ENCODE results near the gene CCNT2.
"Not testable (repeated sequence)": the region's sequence is repeated elsewhere in the genome, so short reads cannot be mapped to it uniquely, and the experiment has no call there.

Gene CCNT2

DNA sequence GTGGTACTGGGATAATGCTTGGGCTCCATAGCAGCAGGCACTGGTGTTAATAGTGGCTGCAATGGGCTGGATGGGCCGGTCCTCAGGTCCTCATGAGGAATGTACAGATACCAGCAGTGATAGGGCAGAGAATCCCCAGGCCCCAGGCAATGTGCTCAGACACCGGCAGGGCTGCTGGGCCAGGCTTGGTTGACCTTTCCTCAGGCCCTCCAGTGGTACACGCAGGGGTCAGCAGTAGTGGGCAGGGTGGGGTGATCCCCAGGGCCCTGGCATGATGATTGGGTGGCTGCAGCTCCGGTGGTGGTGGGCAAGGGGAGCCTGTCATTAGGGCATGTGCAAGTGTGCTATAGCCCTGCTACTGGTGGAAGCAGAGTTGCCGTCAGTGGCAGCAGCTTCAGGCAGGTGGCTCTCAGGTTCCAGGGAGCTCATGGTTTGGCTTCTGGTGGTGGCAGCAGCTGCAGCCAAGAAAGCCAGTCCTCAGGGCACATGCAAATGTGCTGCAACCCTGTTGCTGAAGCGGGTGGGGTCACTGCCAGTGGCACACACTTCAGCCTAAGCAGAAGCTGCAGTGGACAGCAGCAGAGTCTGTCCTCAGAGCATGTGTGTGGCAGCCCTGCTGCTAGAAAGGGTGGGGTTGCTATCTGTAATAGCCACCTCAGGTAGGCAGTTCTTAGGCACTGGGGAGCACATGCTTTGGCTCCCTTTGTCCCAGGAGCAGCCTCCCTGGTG, 56.8 kb downstream of the CCNT2 start:
- no peak overlapping the region for H3K4me3 ChIP-seq (ENCODE audit: low read depth, low read length)
- DNase-seq (ENCODE audit: low read depth): no peak
- TF ChIP-seq, protein P1, sequence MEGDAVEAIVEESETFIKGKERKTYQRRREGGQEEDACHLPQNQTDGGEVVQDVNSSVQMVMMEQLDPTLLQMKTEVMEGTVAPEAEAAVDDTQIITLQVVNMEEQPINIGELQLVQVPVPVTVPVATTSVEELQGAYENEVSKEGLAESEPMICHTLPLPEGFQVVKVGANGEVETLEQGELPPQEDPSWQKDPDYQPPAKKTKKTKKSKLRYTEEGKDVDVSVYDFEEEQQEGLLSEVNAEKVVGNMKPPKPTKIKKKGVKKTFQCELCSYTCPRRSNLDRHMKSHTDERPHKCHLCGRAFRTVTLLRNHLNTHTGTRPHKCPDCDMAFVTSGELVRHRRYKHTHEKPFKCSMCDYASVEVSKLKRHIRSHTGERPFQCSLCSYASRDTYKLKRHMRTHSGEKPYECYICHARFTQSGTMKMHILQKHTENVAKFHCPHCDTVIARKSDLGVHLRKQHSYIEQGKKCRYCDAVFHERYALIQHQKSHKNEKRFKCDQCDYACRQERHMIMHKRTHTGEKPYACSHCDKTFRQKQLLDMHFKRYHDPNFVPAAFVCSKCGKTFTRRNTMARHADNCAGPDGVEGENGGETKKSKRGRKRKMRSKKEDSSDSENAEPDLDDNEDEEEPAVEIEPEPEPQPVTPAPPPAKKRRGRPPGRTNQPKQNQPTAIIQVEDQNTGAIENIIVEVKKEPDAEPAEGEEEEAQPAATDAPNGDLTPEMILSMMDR (conservative IDR thresholded peaks at IDR 0.05; ENCODE audit: low read depth, low read length): no peak

- no peak overlapping the region for H3K4me3 ChIP-seq (ENCODE audit: low read depth, low read length)
- TF ChIP-seq, protein P1 (conservative IDR thresholded peaks at IDR 0.05; ENCODE audit: low read depth, low read length): no peak
- DNase-seq (ENCODE audit: low read depth): no peak
These were observed 57.6 kb downstream of the CCNT2 start for GRCh38 chr2:134976074-134976702.

GRCh38 chr2:134977104-134977503, 58.5 kb downstream of the CCNT2 start:
- not testable (repeated sequence) for DNase-seq (ENCODE audit: low read depth); H3K4me3 ChIP-seq (ENCODE audit: low read depth, low read length)

- H3K4me3 ChIP-seq (ENCODE audit: low read depth, low read length): no peak overlapping the region
- DNase-seq (ENCODE audit: low read depth): no peak
- TF ChIP-seq, protein P1 (conservative IDR thresholded peaks at IDR 0.05; ENCODE audit: low read depth, low read length): no peak
These were observed 60.6 kb downstream of the CCNT2 start for GRCh38 chr2:134979221-134979620.

- H3K4me3 ChIP-seq (ENCODE audit: low read depth, low read length): no peak overlapping the region
- no peak for DNase-seq (ENCODE audit: low read depth)
- TF ChIP-seq, protein P1 (conservative IDR thresholded peaks at IDR 0.05; ENCODE audit: low read depth, low read length): no peak
These were observed 62.0 kb downstream of the CCNT2 start for GRCh38 chr2:134980639-134981038.

- DNase-seq (ENCODE audit: low read depth): no peak
- TF ChIP-seq, protein P1 (conservative IDR thresholded peaks at IDR 0.05; ENCODE audit: low read depth, low read length): no peak
- no peak overlapping the region for H3K4me3 ChIP-seq (ENCODE audit: low read depth, low read length)
These were observed 64.0 kb downstream of the CCNT2 start for GRCh38 chr2:134982603-134983002.

- no peak for DNase-seq (ENCODE audit: low read depth)
- TF ChIP-seq, protein P1 (conservative IDR thresholded peaks at IDR 0.05; ENCODE audit: low read depth, low read length): no peak
These were observed 66.4 kb downstream of the CCNT2 start for GRCh38 chr2:134985061-134985460.

More at GRCh38 chr2:134985061-134985460, 66.4 kb downstream of the CCNT2 start:
- H3K4me3 ChIP-seq (ENCODE audit: low read depth, low read length): no peak overlapping the region

All from choroid plexus epithelial cell (primary cell).